GM18858 (cell line): Measurements from ENCODE around the gene GAPVD1.

Experiments
- ATAC-seq: cut with Tn5 transposase; IDR thresholded peaks from one replicate; pipeline ENCODE4 v1.9.1; 2021; ENCODE audit not compliant: unreplicated experiment

The GAPVD1 gene

DNA sequence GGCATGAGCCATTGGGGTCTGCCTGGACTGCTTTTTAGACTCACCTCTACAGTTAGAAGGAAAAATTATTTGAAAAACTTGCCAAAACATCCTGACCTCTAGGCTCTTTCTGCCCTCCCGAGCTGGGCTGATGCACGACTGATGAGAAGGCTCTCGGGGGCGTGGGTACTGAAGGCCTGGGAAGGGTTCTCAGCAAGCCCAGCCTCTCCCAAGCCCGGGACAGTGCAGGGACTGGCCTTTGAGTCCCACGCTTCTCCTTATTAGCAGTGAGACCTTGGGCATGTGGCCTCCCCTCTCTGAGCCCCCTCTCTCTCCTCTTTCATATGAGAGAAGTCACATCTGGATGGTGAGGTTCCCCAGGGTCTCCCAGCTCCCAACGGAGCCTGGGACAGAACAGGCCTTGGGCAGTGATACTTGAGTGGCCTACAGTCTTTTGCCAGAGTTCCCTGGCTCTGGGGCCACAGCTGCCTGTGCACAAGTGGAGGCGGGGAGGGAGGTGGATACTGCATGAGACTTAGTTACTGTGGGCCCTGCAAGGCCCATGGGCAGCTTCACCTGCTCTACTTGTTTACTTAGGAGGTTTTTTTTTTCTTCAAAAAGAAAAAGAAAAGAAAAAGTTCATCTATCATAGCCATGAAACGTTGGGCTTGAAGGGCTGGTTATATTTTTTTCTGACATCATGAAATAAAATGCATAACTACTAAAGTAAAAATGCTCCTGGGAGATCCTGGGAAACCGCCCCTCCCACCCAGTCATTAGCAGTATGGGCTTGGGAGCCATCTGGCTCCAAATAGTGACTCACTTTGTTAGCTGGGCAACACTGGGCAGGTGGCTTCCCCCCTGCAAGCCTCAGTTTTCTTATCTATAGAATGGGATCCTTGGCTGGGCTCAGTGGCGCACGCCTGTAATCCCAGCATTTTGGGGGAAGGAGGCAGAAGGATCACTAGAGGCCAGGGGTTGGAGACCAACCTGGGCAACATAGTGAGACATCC lies 139.4 kb downstream of the GAPVD1 start:
- ATAC-seq: no peak

DNA sequence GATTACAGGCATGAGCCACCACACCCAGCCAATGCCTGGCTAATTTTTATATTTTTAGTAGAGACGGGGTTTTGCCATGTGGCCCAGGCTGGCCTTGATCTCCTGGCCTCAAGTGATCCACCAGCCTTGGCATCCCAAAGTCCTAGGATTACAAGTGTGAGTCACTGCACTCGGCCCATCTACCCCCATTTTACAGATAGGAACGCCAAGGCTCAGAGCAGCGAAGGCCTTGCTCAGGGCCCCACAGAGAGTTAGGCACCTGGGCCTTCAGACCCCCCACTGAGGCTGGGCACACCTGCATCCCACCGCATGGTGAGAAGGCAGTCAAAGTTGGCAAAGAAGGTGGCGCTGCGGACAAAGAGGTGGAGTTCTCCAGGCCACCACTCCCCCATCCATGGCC lies 143.1 kb downstream of the GAPVD1 start:
- no peak for ATAC-seq

DNA sequence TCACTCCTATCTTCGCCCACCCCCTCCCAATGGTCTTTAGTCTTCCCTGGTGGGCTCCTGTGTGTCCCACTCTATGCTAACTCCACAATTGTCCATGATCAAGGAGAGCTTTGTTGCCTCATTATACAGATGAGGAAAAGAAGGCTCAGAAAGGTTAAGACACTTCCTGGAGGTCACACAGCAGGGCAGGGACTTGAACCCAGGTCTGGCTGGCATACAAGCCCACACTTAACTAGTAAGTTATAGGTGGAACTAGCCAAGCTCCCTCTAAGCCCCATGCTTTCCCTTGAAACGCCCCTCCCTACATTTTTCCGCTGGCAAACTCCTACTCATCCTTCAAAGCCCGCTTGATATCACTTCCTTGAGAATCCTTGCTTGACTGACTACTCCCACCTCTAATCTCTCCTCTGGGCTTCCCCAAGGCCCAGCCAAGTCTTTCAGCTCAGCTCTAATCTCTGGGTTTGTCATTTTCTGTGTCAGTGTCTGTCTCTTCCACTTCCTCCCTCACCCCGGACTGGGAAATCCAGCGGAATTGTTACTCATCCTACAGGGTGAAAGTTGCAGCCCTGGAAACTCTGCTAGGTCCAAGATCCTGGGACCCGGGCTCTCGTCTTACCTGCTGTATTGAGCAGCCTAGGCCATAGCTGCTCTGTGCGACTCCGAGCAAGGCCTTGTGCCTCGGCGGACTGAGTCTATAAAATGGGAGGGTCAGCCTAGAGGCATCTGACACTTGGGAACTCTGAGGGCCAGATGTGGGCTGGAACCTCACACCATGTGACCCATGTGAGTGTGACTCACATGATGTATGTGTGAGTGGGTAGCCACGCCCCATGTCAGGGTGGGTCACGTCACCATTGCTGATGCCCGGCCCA lies 144.5 kb downstream of the GAPVD1 start:
- no peak for ATAC-seq

DNA sequence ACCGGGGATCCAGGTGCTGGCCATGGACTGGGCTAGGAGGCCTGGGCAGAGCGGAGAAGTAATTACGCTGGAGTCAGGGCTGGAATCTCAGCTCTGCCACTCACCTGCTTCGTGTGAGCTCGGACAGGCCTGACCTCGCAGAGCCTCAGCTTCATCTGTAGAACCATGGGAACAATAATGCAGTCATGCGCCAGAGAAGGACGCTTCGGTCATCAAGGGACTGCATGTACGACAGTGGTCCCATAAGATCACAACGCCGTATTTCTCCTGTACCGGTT lies 145.1 kb downstream of the GAPVD1 start:
- no peak for ATAC-seq

DNA sequence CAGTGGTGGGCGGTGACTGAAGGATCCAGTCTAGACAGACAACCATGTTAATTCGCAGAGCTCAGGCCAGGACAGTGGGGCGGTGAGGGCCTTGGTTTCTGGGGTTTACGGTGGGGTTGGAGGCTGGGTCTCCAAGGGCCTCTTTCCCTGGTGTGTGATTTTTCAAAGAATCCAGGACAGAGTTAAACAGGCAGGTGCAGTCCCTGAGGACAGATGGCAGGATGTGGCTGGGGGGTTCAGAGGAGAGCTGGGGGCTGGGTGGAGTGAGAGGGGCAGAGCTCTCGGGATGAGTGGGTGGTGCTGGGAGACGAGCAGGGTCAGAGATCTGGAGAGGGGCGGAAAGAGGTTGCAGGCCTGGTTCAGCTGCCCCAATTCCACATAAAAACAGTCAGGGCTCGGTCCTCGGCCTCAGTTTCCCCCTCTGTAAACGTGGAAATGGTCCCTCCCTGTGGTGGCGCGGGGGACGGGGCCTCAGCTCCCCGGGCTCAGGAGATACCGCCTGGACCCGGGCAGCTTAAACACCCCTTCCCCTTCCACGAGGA lies 145.9 kb downstream of the GAPVD1 start:
- ATAC-seq: no peak

DNA sequence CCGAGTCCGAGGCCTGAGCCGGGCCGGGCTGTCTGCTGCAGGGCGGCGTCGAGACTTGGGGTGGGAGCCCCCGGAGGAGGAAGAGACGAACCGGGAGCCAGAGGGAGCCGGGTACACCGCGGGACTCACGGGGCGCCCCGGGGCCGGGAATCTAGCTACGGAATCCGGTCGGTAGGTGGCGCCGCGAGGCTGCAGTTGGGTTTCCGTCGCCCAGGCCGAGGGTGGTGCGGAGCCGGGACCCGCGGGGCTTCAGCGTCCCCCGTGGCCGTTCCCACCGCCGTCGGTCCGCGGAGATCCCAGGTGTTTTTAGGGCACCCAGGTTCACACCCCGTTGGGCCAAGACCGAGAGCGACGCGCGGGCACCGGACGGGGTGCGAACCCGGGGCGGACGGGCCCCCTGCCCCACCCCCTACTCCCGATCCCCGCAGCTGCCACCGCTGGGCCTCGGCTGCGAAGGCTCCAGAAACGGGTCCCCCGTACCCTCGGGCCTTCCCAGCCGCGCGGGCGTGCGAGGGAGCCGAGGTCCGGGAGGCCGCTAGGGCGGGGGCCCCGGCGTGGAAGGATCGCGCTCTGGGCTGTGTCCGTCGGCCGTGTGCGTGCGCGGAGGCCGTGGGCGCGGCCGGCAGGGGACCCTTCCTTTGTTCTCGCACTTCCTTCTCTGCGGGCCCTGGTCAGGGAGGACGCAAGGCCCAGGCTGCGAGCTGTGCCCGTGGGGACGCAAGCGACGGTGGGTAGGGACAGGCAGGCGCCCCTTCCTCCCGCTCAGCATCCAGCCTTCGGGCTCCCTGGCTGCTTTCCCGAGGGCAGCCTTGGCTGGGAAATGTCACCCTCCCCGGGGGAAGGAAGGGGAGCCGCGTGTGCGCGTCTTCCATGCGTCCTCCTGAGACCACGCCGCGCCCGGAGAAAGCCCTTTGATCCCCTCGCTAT lies 146.6 kb downstream of the GAPVD1 start:
- ATAC-seq: no peak

DNA sequence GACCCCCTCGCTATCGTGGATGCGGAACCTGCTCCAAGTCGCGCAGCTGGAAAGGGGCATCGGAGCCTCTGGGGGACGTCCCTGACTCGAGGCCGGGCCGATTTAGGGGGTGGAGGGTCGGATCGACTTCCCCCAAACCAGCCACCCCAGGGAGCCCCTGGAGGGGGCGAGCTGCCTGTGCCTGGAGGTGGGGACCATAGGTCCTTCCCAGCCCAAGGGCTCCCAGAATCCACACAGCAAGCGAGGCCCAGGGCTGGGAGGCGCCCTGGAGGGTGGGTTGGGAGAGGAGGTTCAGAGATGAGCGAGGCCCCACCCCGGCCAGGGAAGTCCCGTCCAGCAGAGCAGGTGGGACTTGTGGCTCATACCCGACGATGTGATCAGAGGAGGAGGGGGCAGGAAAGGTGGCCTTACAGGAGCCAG lies 147.6 kb downstream of the GAPVD1 start:
- ATAC-seq: no peak

DNA sequence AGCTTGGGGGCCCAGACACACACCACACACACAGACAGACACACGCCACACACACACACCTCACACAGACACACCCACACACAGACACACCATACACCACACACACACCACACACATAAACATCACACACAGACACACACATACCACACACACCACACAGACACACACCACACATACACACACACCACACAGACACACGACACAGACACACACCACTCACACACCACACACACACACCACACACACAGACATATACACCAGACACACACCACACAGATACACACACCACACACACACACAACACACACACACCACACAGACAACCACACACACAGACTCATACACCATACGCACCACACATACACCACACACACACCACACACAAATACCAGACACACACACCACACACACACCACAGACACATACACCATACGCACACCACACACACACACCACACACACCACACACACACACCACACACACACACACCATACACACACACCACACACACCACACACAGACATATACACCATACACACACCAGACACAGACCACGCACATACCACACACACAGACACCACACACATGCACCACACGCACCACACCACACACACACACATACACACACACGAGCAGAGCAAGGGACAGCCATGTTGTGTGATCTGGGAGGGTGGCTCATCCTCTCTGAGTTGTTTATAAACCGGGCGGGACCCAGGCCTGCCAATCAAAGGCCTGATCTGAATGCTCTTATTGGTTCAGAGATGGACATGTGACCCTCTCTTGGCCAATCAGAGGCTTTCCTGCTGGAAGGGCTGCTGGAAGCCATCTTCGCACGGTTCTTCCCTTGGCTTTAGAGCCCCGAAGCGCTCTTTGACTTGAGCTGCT lies 148.3 kb downstream of the GAPVD1 start:
- ATAC-seq: no peak

DNA sequence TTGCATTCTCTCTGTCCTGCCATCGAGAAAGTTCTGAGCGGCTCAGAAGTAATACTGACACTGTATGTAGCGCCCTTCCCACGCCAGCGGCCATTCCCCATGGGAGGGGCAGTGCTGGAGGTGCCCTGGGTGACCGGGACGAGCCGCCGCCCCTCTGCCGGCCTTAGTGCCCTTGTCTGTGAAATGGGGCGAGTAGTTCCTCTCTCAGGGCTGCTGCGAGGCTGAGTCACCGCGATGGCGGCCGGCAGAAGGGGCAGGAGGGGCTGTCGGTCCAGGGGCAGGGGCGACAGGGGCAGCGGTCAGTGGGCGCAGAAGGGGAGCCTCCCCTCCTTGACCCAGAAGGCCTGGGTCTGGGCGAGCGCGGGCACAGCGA lies 148.9 kb downstream of the GAPVD1 start:
- ATAC-seq: no peak

DNA sequence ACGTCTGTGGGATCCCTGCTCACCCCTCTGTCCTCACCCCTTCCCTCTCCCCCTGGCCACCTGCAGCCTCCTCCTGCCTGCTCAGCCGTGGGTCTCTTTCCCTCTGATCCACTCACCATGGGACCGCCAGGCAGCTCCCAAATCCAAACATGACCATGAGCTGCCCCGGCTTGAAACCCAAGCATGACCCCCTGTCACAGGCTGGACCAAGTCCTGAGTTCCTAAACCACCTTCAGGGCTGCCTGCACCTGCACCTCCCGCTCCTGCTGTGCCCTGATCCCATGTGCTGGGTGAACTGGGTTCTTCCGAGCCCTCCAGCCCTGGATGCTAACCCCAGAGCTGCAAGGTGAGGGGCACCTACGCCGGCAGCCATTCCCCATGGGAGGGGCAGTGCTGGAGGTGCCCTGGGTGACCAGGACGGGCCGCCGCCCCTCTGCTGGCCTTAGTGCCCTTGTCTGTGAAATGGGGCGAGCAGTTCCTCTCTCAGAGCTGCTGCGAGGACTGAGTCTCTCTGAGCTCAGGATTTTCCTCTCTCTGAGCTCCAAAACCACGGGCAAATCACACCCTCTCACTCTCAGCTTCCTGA lies 149.6 kb downstream of the GAPVD1 start:
- no peak for ATAC-seq

DNA sequence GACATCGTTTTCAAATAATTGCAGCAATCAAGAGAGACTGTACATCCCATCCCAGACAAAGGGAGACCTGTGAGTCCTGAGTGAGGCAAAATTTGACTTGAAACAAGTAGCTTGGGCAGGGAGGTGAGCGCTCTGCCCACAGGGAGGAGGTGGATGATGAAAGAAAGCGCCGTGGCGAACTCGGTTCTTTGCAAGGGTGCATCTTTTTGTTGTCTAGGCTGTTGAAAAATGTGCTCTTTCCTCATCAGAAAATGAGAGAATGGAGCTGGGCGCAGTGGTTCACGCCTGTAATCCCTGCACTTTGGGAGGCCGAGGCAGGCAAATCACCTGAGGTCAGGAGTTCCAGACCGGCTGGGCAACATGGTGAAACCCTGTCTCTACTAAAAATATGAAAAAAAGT lies 150.5 kb downstream of the GAPVD1 start:
- ATAC-seq: no peak

DNA sequence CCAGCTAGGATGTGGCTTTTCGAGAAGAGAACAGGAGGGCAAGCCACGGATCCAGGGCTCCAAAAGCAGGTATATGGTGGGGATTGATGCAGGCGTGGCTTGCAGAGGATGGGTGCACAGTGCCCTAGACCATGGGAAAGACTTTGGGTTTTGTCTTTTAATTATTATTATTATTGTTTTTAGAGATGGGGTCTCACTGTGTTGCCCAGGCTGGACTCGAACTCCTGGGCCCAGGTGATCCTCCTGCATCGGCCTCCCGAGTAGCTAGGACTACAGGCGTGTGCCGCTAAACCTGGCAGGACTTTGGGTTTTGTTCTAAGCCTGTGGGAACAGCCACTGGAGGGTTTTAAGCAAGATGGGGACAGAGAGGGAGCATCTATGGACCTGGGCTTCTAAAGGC lies 152.0 kb downstream of the GAPVD1 start:
- ATAC-seq: no peak

DNA sequence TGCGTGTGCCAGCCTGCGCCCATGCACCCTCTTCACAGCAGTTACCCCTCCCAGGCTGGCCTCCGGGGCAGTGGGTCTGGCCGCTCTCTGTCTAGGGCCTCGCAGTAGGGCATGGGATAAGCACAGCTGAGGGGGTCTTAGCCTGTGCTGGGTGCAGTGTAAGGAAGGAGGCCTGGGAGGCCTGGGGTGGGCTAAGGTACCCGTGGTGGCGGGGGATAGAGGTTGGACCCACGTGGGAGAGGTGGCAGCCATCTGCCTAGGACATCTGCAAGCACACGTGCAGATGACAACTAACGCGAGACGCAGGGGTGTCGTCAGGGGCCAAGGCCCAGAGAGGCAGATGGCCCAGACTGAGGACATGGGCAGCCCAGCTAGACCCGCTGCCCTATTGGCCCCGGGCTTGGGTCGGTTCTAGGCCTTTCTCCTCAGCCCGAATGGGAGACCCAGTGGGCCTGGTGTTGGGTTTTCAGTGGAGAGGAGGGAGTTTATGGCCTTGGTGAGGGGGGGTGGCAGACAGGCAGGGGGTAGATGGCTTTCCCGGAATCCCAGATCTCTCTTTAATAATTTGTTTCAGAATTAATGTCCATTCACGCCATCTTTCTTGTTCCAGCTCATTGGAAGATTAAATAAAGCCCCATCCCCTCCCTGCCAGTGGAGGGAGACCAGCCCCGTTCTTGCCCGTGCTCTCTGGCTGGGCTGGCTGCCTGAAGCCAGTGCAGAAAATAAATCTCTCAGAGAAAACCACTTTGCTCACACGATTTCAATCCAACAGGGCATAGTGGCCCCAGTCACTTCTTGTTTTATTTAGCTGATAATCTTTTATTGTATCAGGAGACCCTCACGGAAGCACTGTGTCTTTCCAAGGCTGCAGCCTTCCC lies 154.2 kb downstream of the GAPVD1 start:
- no peak for ATAC-seq

DNA sequence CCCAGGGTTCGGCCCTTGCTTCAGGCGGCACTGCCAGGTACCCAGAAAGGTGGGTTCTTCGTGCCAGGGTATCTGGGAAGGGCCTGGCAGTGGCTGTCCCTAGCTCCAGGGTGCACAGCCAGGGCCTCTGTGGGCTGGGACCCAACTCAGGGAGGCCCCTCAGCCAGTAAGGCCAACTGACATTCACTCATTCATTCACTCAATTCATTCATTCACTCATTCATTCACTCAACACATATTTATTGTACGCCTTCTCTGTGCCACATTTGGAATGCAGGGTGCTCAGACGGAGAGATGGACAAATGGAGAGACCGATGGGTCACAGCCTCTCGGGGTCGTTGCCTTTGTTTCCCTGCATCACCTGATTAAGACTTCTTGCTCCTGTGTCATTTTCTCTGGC lies 154.9 kb downstream of the GAPVD1 start:
- ATAC-seq: no peak
